ENCODE measurements around the gene SMIM21.

- no peak for TF ChIP-seq SRF (IDR thresholded peaks at IDR 0.05; ENCODE audit: low read depth, low read length)
- no peak for TF ChIP-seq TEAD4 (IDR thresholded peaks at IDR 0.05; ENCODE audit: low read depth, low read length)
- no peak for TF ChIP-seq CTCF (IDR thresholded peaks at IDR 0.05; ENCODE audit: control extremely low read depth in 1 of 3, insufficient read depth in 1 of 3, low read depth in 1 of 3, low read length in 3 of 3)
These were observed 32.4 kb downstream of the SMIM21 start for GRCh38 chr18:75395137-75395536.
